ENCODE data around the gene CES2.
"Not testable (repeated sequence)": the region's sequence is repeated elsewhere in the genome, so short reads cannot be mapped to it uniquely, and the experiment has no call there.

The CES2 gene

DNA sequence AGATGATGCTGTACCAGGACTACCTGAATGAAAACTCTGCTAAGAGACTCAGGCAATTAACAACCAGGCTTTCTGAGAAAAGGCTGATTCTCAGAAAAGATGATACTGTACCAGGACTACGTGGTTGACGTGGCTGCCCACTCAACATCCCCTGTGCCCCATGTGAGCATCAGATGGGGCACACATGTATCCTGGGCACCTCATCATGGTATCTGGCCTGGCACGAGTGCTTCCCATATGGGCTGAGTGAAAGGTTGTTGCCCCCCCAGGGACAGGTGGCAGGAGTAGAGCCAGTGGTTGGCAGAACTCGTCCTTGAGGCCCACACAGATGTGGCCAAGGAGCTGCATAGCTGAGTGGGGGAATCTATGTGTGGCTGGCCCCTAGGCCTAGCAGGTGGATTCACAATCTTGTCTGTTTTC lies 49.6 kb downstream of the CES2 start:
- DNase-seq (ENCODE audit: low read depth) = no peak

DNA sequence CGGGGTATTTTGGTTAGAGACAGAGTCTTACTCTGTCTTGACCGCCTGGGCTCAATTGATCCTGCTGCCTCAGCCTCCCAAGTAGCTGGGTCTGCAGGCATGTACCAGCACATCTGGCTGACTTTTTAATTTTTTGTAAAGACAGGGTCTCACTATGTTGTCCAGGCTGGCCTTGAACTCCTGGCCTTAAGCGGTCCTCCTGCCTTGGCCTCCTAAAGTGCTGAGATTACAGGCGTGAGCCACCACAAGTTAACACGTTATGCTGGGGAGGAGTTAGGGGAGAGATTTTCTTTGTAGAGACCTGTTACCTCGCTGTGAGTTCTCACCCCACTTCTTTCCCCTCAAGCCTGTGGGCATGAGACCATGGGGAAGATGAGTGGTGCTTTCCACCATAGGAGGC lies 51.2 kb downstream of the CES2 start:
- no peak for DNase-seq (ENCODE audit: low read depth)

DNA sequence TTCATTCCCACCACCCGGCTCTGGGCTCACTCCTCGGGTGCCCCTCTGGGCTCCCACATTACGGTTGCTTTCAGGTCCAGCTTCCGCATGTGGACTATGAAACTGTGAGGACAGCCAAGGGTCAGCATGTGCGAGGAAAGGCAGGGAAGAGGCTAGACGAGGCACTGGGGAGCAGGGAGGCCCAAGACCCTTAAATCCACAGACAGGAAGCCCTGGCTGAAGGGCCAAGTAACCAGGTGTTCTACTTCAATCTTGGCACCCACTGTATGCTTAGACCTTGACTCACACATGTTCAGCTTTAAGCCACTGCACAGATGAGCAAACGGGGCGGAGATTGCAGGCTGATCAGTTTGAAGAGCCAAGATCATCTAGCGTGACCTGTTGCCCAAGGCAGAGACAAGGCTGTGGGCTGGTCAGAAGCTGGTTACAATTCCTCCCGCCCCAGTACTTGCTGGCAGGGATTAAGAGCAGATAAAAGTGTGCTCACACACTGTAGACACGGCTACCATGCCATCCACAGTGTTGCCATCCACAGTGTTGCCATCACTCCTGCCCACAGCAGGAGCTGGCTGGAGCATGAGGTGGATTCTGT lies 53.0 kb downstream of the CES2 start, which contains the start of gene CES4A:
Gene CES4A (plus strand): TSS at position 393 of the 592 bp plus-strand sequence. CDS start 184 bp downstream, at position 577.
- no peak for DNase-seq (ENCODE audit: low read depth)

- no peak for DNase-seq (ENCODE audit: low read depth)
Observed at GRCh38 chr16:66991545-66992077, 56.3 kb downstream of the CES2 start.

GRCh38 chr16:66993558-66993957 lies 58.2 kb downstream of the CES2 start:
- not testable (repeated sequence) for DNase-seq (ENCODE audit: low read depth)
